HepG2 (cell line): ENCODE results near the gene NR2F1-AS1. TPM values are rescaled to one million over a fixed set of nuclear protein-coding genes. Genes with fewer than 3 reads are reported as not detected.
"Not testable (repeated sequence)": the region's sequence is repeated elsewhere in the genome, so short reads cannot be mapped to it uniquely, and the experiment has no call there.

Experiments
- ATAC-seq: fragments of 200-7000 bp; cut with Tn5 transposase; 3 replicates; pipeline ENCODE4 v1.9.1; 2020; ENCODE audit warnings: mild to moderate bottlenecking, moderate library complexity
- BruUV-seq: library from RNA; stranded (reverse); fragments of 400-500 nt; replicated peaks from 2 replicates; lab custom pipeline; 2021; lab: Mats Ljungman, UMichigan
- CTCF ChIA-PET: fragments of 300-600 bp; formaldehyde crosslinking; extraction: SDS; loops from one replicate; lab custom pipeline; 2021; ENCODE audit warnings: low total read pairs, inconsistent platforms, low intra/inter-chr PET ratio; lab: Yijun Ruan, JAX
- POLR2A ChIA-PET: fragments of 350-600 bp; sonication (Branson Sonifier 250); formaldehyde crosslinking; loops from one replicate; lab custom pipeline; 2020; ENCODE audit warnings: antibody characterized with exemption, inconsistent platforms; lab: Yijun Ruan, JAX
- DNase-seq: peaks from one replicate; pipeline ENCODE4 v3.0.0-alpha.2; 2015; ENCODE audit warnings: low spot score
- FAIRE-seq: peaks from 3 replicates; lab custom pipeline; 2011; peaks lifted over from hg19 to GRCh38; lab: Jason Lieb, UNC
- H2AFZ ChIP-seq: one replicate; pipeline ENCODE4 v1.6.1; 2011; ENCODE audit warnings: low read length, inconsistent platforms
- H3K27ac ChIP-seq: fragments of 300-600 bp; 3 replicates; pipeline ENCODE4 v1.8.0; 2011; ENCODE audit warnings: mixed run types, mild to moderate bottlenecking, mixed read lengths, low read length, inconsistent platforms; ENCODE audit not compliant: insufficient read depth; ENCODE audit errors: extremely low read length
- H3K27me3 ChIP-seq, 2 experiments: fragments of 200-600 bp in 1 of 2; 2 replicates in 1 of 2; 3 replicates in 1 of 2; pipeline versions ENCODE4 v1.6.0 to v1.8.0; 2011; ENCODE audit warnings: low read length in 2 of 2, mild to moderate bottlenecking in 2 of 2, moderate library complexity in 2 of 2, inconsistent platforms in 1 of 2; ENCODE audit not compliant: insufficient read depth in 2 of 2, control insufficient read depth in 1 of 2
- H3K36me3 ChIP-seq, 2 experiments: fragments of 200-600 bp in 1 of 2; replicated peaks in 1 of 2; 2 replicates in 1 of 2; 3 replicates in 1 of 2; pipeline versions ENCODE4 v1.5.1 to v1.8.0; 2011; ENCODE audit warnings: low read length in 2 of 2, inconsistent platforms in 1 of 2; ENCODE audit not compliant: insufficient read depth in 2 of 2, control insufficient read depth in 1 of 2
- H3K4me1 ChIP-seq: 2 replicates; pipeline ENCODE4 v1.5.1; 2012; ENCODE audit warnings: low read length, inconsistent platforms; ENCODE audit not compliant: insufficient read depth
- H3K4me2 ChIP-seq: 2 replicates; pipeline ENCODE4 v1.6.0; 2011; ENCODE audit warnings: low read depth, low read length, inconsistent platforms
- H3K4me3 ChIP-seq, 3 experiments: fragments of 200-600 bp in 1 of 3; sonication (generic), shearing (Covaris generic) in 1 of 3; replicated peaks in 1 of 3; 2 replicates each; pipeline ENCODE4 v1.5.1; 2011 to 2016; ENCODE audit warnings: low read length in 3 of 3, inconsistent platforms in 2 of 3, low read depth in 2 of 3, mild to moderate bottlenecking in 2 of 3, control low read depth in 1 of 3, mixed read lengths in 1 of 3; ENCODE audit not compliant: insufficient read depth in 1 of 3
- H3K79me2 ChIP-seq: one replicate; pipeline ENCODE4 v1.6.1; 2011; ENCODE audit warnings: low read length, inconsistent platforms; ENCODE audit not compliant: insufficient read depth
- H3K9ac ChIP-seq: 2 replicates; pipeline ENCODE4 v1.6.0; 2011; ENCODE audit warnings: mild to moderate bottlenecking, low read depth, low read length, inconsistent platforms; ENCODE audit not compliant: insufficient read depth
- H3K9me3 ChIP-seq: 2 replicates; pipeline ENCODE4 v1.5.1; 2012; ENCODE audit warnings: mild to moderate bottlenecking, low read length
- H4K20me1 ChIP-seq: 2 replicates; pipeline ENCODE4 v1.6.0; 2011; ENCODE audit warnings: inconsistent platforms, mild to moderate bottlenecking, low read length, moderate library complexity; ENCODE audit not compliant: insufficient read depth
- CBX2 ChIP-seq, 2 experiments: fragments of 200-600 bp in 1 of 2; sonication (generic); formaldehyde crosslinking in 1 of 2; IDR thresholded peaks; 2 replicates each; pipeline versions ENCODE4 v1.7.0 to v1.8.1; 2018 to 2022; ENCODE audit warnings: low read depth in 2 of 2, low read length in 1 of 2, mild to moderate bottlenecking in 1 of 2, missing genetic modification reagents in 1 of 2
- DPF2 ChIP-seq: sonication (generic); formaldehyde crosslinking; IDR thresholded peaks from 2 replicates; pipeline ENCODE4 v1.4.0; 2020; ENCODE audit warnings: mild to moderate bottlenecking, low read depth, missing genetic modification reagents, borderline replicate concordance
- GTF2F1 ChIP-seq: fragments of 150-350 bp; IDR thresholded peaks from 2 replicates; pipeline ENCODE4 v1.6.1; 2014; ENCODE audit warnings: low read length
- MXD4 ChIP-seq: IDR thresholded peaks from 2 replicates; pipeline ENCODE4 v1.6.1; 2016; ENCODE audit warnings: mild to moderate bottlenecking, missing biosample characterization, missing genetic modification reagents
- TFE3 ChIP-seq: IDR thresholded peaks from 2 replicates; pipeline ENCODE4 v1.6.1; 2016
- THYN1 ChIP-seq: sonication (generic); formaldehyde crosslinking; IDR thresholded peaks from 2 replicates; pipeline ENCODE4 v1.8.1; 2023; ENCODE audit warnings: low read depth, mild to moderate bottlenecking, moderate library complexity, missing genetic modification reagents, borderline replicate concordance
- WIZ ChIP-seq: sonication (generic); formaldehyde crosslinking; IDR thresholded peaks from 2 replicates; pipeline ENCODE4 v1.5.1; 2020; ENCODE audit warnings: mild to moderate bottlenecking, missing genetic modification reagents
- ZBTB14 ChIP-seq: sonication (generic); formaldehyde crosslinking; IDR thresholded peaks from 2 replicates; pipeline ENCODE4 v1.4.0; 2020; ENCODE audit warnings: missing genetic modification reagents
- ZNF280D ChIP-seq: sonication (generic); formaldehyde crosslinking; IDR thresholded peaks from 2 replicates; pipeline ENCODE4 v1.5.1; 2020; ENCODE audit warnings: mild to moderate bottlenecking, missing genetic modification reagents
- ZNF616 ChIP-seq: sonication (generic); formaldehyde crosslinking; IDR thresholded peaks from 2 replicates; pipeline ENCODE4 v1.5.0; 2020; ENCODE audit warnings: low read depth, mild to moderate bottlenecking, missing genetic modification reagents
- WGBS: methylation state at CpG from one replicate; pipeline ENCODE4 v1.1.6; 2017; ENCODE audit warnings: low lambda C conversion rate; 5-methylcytosine and 5-hydroxymethylcytosine counted together
- in situ Hi-C: cut with HindIII; loops from 2 replicates; pipeline ENCODE4 v1.10.0; 2017; ENCODE audit warnings: low pct_unique_long_range_greater_than_20kb; ENCODE audit not compliant: extremely low pct_ligation_motif_present
- intact Hi-C: fragments of 100-400 bp; cut with micrococcal nuclease; formaldehyde crosslinking; loops from one replicate; pipeline ENCODE4 v1.10.0; 2022; ENCODE audit not compliant: unreplicated experiment
- polyA plus RNA-seq, 8 experiments: library from polyadenylated mRNA; depleted of rRNA in 3 of 8; stranded (reverse) in 7 of 8; unstranded in 1 of 8; fragments of >200 nt; fragmentation: Illumina TruSeq in 4 of 8; extraction: Trizol in 4 of 8; gene quantifications; 2 replicates each; pipeline versions ENCODE4 v1.2.1 to v1.2.3, GENCODE V29; 2011 to 2016; ENCODE audit warnings: low read depth in 4 of 8, missing spikeins in 1 of 8, mixed read lengths in 1 of 8; ENCODE audit not compliant: insufficient read depth in 1 of 8
- total RNA-seq, 5 experiments: library from RNA; depleted of rRNA; stranded (reverse); fragments of >200 nt; fragmentation: Illumina TruSeq; extraction: Trizol; gene quantifications; 2 replicates each; pipeline ENCODE4 v1.2.3, GENCODE V29; 2016; ENCODE audit warnings: low read depth in 1 of 5

NR2F1-AS1 gene
- total and polyA plus RNA-seq, 2 of the 13 experiments (the other 11 are each of a cell fraction or from before 2014, with no cell fraction given) = 2.8 TPM

- intact Hi-C loops = loop anchor here (5.0 kb wide), 1 partner anchor 1032 kb away; no protein-coding TSS in a partner anchor
- POLR2A ChIA-PET, H3K4me1 ChIP-seq: not testable (repeated sequence)
Observed at GRCh38 chr5:93549594-93549993, 31.4 kb downstream of the NR2F1-AS1 start.

GRCh38 chr5:93545872-93546271, 35.1 kb downstream of the NR2F1-AS1 start:
- Histone ChIP-seq H3K36me3 (no peaks in the 10 kb centered on the region), H3K9ac (no peak overlapping the region), H3K4me1 (no peaks in the 10 kb centered on the region), H3K27me3 (no peaks in the 10 kb centered on the region), H2AFZ (no peak overlapping the region), H3K9me3 (no peaks in the 10 kb centered on the region), H3K4me3 (no peak overlapping the region), H3K4me2 (no peak overlapping the region), H4K20me1 (no peaks in the 10 kb centered on the region), H3K79me2 (no peaks in the 10 kb centered on the region), H3K27ac (no peak overlapping the region)
- ATAC-seq (no peak), FAIRE-seq (no peak), DNase-seq (no peak)
- no TSS peak for BruUV-seq
- in situ Hi-C loops = no loop called here
- no peak for TF ChIP-seq CBX2 (IDR thresholded peaks at IDR 0.05; ENCODE audit: low read depth, low read length)
- TF ChIP-seq CBX2 (CRISPR knock-in tag; IDR thresholded peaks at IDR 0.05; ENCODE audit: low read depth) = no peak
- no peak for TF ChIP-seq GTF2F1
- no peak for TF ChIP-seq THYN1
- no peak for TF ChIP-seq ZNF616 (CRISPR knock-in tag)
- TF ChIP-seq TFE3 (CRISPR knock-in tag) = no peak
- no peak for TF ChIP-seq ZBTB14 (CRISPR knock-in tag)
- TF ChIP-seq WIZ (CRISPR knock-in tag) = no peak
- no peak for TF ChIP-seq ZNF280D
- no peak for TF ChIP-seq MXD4 (CRISPR knock-in tag)
- TF ChIP-seq DPF2 (CRISPR knock-in tag) = no peak
- ChIA-PET CTCF (no interaction called here), POLR2A (no interaction called here)
- intact Hi-C loops = loop anchor here (5.0 kb wide), 1 partner anchor 1029 kb away; no protein-coding TSS in a partner anchor
- 38% methylated on average over 4 of the region's 4 CpGs for WGBS

More at GRCh38 chr5:93549594-93549993, 31.4 kb downstream of the NR2F1-AS1 start:
- H3K27ac ChIP-seq, H3K4me3 ChIP-seq, H3K9ac ChIP-seq, H3K36me3 ChIP-seq, BruUV-seq, FAIRE-seq, H4K20me1 ChIP-seq, H2AFZ ChIP-seq, in situ Hi-C loops, ATAC-seq, H3K9me3 ChIP-seq, H3K27me3 ChIP-seq, DNase-seq, CTCF ChIA-PET, H3K4me2 ChIP-seq, H3K79me2 ChIP-seq: not testable (repeated sequence)
- WGBS = 72% methylated on average over 3 of the region's 3 CpGs
